AG09319 (cell line): ENCODE measurements around the gene CFAP92.
"Not testable (repeated sequence)": the region's sequence is repeated elsewhere in the genome, so short reads cannot be mapped to it uniquely, and the experiment has no call there.

Experiments used
- DNase-seq: peaks from one replicate; pipeline ENCODE4 v3.0.0-alpha.2; 2010; ENCODE audit warnings: low read depth; ENCODE audit errors: extremely low read depth
- CTCF ChIP-seq: IDR thresholded peaks from 2 replicates; pipeline ENCODE4 v1.5.1; 2011; ENCODE audit warnings: low read depth, mild to moderate bottlenecking, inconsistent platforms, low read length, moderate library complexity

The CFAP92 gene

GRCh38 chr3:128884992-128885391 is 108.9 kb downstream of the CFAP92 start:
- no peak for TF ChIP-seq CTCF
- DNase-seq = no peak

- DNase-seq = no peak
- TF ChIP-seq CTCF = no peak
Observed at GRCh38 chr3:128882719-128883118, 111.2 kb downstream of the CFAP92 start.

- DNase-seq = no peak
- no peak for TF ChIP-seq CTCF
Observed at GRCh38 chr3:128881576-128881975, 112.3 kb downstream of the CFAP92 start.

GRCh38 chr3:128880455-128880854 is 113.4 kb downstream of the CFAP92 start:
- DNase-seq = not testable (repeated sequence)

- TF ChIP-seq CTCF = no peak
- DNase-seq = no peak
Observed at GRCh38 chr3:128879991-128880390, 113.9 kb downstream of the CFAP92 start.

- peak; percentile 97 for DNase-seq
- TF ChIP-seq CTCF = no peak
Observed at GRCh38 chr3:128879125-128879969, 114.5 kb downstream of the CFAP92 start, which contains the start of gene ACAD9. TSS of gene ACAD9 (plus strand) at chr3:128879620. CDS start at chr3:128879692, 72 bp downstream.

GRCh38 chr3:128878556-128879124 is 115.2 kb downstream of the CFAP92 start:
- no peak for TF ChIP-seq CTCF
- peak; percentile 15 for DNase-seq
